GM23338 (cell line): Measurements from ENCODE around the gene CORO7. TPM values are rescaled to one million over a fixed set of nuclear protein-coding genes. Genes with fewer than 3 reads are reported as not detected.

Source experiments
- ATAC-seq: fragments of 200-7000 bp; cut with Tn5 transposase; 3 replicates; pipeline ENCODE4 v1.9.1; 2020
- DNase-seq: peaks from one replicate; pipeline ENCODE4 v3.0.0-alpha.2; 2015; ENCODE audit warnings: low spot score
- H2AFZ ChIP-seq: fragments of 200-600 bp; sonication (generic); 2 replicates; pipeline ENCODE4 v1.8.0; 2016; ENCODE audit warnings: antibody characterized with exemption, mild to moderate bottlenecking, moderate library complexity
- H3F3A ChIP-seq: fragments of 200-600 bp; sonication (generic); replicated peaks from 2 replicates; pipeline ENCODE4 v1.8.0; 2017; ENCODE audit warnings: antibody characterized with exemption, mixed run types, low read depth
- H3K27ac ChIP-seq: fragments of 200-600 bp; sonication (generic); 2 replicates; pipeline ENCODE4 v1.6.1; 2016; ENCODE audit warnings: low read depth
- H3K27me3 ChIP-seq: fragments of 200-600 bp; sonication (generic); 2 replicates; pipeline ENCODE4 v1.8.0; 2016; ENCODE audit warnings: mild to moderate bottlenecking, mixed run types, moderate library complexity; ENCODE audit not compliant: insufficient read depth
- H3K36me3 ChIP-seq: fragments of 200-600 bp; sonication (generic); 2 replicates; pipeline ENCODE4 v1.8.0; 2016; ENCODE audit warnings: mild to moderate bottlenecking; ENCODE audit not compliant: insufficient read depth
- H3K4me1 ChIP-seq: fragments of 200-600 bp; sonication (generic); 2 replicates; pipeline ENCODE4 v1.8.0; 2016; ENCODE audit warnings: mild to moderate bottlenecking, moderate library complexity; ENCODE audit not compliant: insufficient read depth
- H3K4me2 ChIP-seq: fragments of 200-600 bp; sonication (generic); 2 replicates; pipeline ENCODE4 v1.7.1; 2017; ENCODE audit warnings: mixed run types
- H3K4me3 ChIP-seq: fragments of 200-600 bp; sonication (generic); 2 replicates; pipeline ENCODE4 v1.6.1; 2016; ENCODE audit warnings: mixed run types
- H3K79me2 ChIP-seq: fragments of 200-600 bp; sonication (generic); replicated peaks from 2 replicates; pipeline ENCODE4 v1.8.0; 2017; ENCODE audit warnings: mild to moderate bottlenecking; ENCODE audit not compliant: insufficient read depth
- H3K9me2 ChIP-seq: fragments of 200-600 bp; sonication (generic); 2 replicates; pipeline ENCODE4 v1.8.0; 2017; ENCODE audit not compliant: insufficient read depth
- H4K20me1 ChIP-seq: fragments of 200-600 bp; sonication (generic); replicated peaks from 2 replicates; pipeline ENCODE4 v1.8.0; 2017; ENCODE audit warnings: mild to moderate bottlenecking; ENCODE audit not compliant: insufficient read depth
- H3K27ac Mint-ChIP-seq: 2 replicates; pipeline ENCODE4 v1.8.0; 2020; ENCODE audit warnings: inconsistent platforms, mild to moderate bottlenecking, moderate library complexity, mixed read lengths
- H3K27me3 Mint-ChIP-seq: 3 replicates; pipeline ENCODE4 v1.8.0; 2022; ENCODE audit warnings: low read depth, mild to moderate bottlenecking, moderate library complexity, mixed read lengths, inconsistent platforms; ENCODE audit not compliant: insufficient read depth, poor library complexity
- H3K36me3 Mint-ChIP-seq: 3 replicates; pipeline ENCODE4 v1.8.0; 2021; ENCODE audit warnings: low read depth, mild to moderate bottlenecking, inconsistent platforms, moderate library complexity, mixed read lengths
- H3K4me1 Mint-ChIP-seq: 3 replicates; pipeline ENCODE4 v1.8.0; 2020; ENCODE audit warnings: mild to moderate bottlenecking, inconsistent platforms, mixed read lengths
- H3K4me3 Mint-ChIP-seq: 3 replicates; pipeline ENCODE4 v1.8.0; 2021; ENCODE audit warnings: moderate library complexity, mild to moderate bottlenecking, inconsistent platforms, mixed read lengths
- H3K9me3 Mint-ChIP-seq: 3 replicates; pipeline ENCODE4 v1.8.0; 2020; ENCODE audit warnings: moderate library complexity, mild to moderate bottlenecking, inconsistent platforms, mixed read lengths
- EZH2phosphoT487 ChIP-seq: fragments of 200-600 bp; sonication (generic); IDR thresholded peaks from one replicate; pipeline ENCODE4 v1.8.1; 2018; ENCODE audit warnings: antibody characterized with exemption; ENCODE audit not compliant: unreplicated experiment
- NANOG ChIP-seq: IDR thresholded peaks from 2 replicates; pipeline ENCODE4 v1.6.1; 2016; ENCODE audit warnings: antibody characterized with exemption, borderline replicate concordance
- POLR2AphosphoS5 ChIP-seq: IDR thresholded peaks from 2 replicates; pipeline ENCODE4 v1.6.1; 2016; ENCODE audit warnings: antibody characterized with exemption, low read depth
- STAT1 ChIP-seq: IDR thresholded peaks from one replicate; pipeline ENCODE4 v1.6.1; 2016; ENCODE audit warnings: antibody characterized with exemption; ENCODE audit not compliant: unreplicated experiment
- ZNF331 ChIP-seq: fragments of 250-450 bp; sonication (Bioruptor Pico); IDR thresholded peaks from 2 replicates; pipeline ENCODE4 v1.5.0; 2020; ENCODE audit warnings: low read depth, mild to moderate bottlenecking, moderate library complexity
- polyA plus RNA-seq: library from polyadenylated mRNA; unstranded; fragments of >200 nt; fragmentation: Nextera tagmentation; extraction: Ambion mirVana; gene quantifications from 2 replicates; pipeline ENCODE4 v1.2.1, GENCODE V29; 2016
- total RNA-seq: library from RNA; depleted of rRNA; stranded (reverse); fragments of >200 nt; shearing (Covaris generic); gene quantifications from 2 replicates; pipeline ENCODE4 v1.2.3, GENCODE V29; 2014
- TF ChIP-seq, protein P1 (sequence below): fragments of 250-450 bp; sonication (Bioruptor Pico); IDR thresholded peaks from 2 replicates; pipeline ENCODE4 v1.5.0; 2020; ENCODE audit warnings: mild to moderate bottlenecking, moderate library complexity
- TF ChIP-seq, protein P2 (sequence below), 2 experiments: fragments of 200-600 bp in 1 of 2; sonication (generic) in 1 of 2; conservative IDR thresholded peaks; 2 replicates each; pipeline versions ENCODE4 v1.5.1 to v1.6.1; 2016 to 2017; ENCODE audit warnings: antibody characterized with exemption in 2 of 2, low read depth in 2 of 2, mild to moderate bottlenecking in 2 of 2, moderate library complexity in 1 of 2

CORO7 gene
- total and polyA plus RNA-seq, 2 experiments from 2014 or later: 14.2 to 46.4 TPM

DNA sequence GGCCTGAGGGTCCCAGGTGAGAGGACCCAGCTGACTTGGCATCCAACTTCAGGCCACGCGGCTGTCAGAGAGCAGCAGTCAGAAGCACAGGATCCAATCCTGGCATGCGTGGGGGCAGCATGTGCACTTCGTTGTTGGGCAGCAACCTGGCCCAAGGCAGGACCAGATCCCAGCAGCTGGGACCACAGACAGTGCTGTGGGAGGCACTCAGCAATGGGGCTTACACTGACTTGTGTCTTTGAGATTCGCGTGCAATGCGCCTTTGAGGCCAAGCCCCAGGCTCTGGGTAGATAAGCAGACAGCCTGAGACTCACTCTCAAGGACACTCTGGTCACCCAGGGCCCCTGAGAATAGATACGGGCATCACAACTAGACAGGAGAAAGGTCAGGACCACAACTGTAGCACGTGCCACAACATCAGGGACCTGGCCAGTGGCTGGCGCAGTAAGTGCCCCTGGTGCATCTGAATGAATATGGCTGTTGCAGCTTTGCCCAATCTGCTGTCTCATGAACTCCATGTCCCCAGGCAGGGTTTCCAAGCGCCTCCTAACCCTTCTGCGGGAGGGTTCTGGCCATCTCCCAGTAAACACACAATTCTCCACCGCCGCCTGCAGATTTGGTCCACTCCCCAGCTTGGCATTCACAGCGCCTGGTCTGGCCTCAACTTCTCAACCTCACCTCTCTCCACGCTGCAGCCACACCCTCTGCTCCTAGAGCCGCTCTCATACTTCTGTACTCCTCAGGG lies 68.5 kb downstream of the CORO7 start (continued):
- TF ChIP-seq, protein P1, sequence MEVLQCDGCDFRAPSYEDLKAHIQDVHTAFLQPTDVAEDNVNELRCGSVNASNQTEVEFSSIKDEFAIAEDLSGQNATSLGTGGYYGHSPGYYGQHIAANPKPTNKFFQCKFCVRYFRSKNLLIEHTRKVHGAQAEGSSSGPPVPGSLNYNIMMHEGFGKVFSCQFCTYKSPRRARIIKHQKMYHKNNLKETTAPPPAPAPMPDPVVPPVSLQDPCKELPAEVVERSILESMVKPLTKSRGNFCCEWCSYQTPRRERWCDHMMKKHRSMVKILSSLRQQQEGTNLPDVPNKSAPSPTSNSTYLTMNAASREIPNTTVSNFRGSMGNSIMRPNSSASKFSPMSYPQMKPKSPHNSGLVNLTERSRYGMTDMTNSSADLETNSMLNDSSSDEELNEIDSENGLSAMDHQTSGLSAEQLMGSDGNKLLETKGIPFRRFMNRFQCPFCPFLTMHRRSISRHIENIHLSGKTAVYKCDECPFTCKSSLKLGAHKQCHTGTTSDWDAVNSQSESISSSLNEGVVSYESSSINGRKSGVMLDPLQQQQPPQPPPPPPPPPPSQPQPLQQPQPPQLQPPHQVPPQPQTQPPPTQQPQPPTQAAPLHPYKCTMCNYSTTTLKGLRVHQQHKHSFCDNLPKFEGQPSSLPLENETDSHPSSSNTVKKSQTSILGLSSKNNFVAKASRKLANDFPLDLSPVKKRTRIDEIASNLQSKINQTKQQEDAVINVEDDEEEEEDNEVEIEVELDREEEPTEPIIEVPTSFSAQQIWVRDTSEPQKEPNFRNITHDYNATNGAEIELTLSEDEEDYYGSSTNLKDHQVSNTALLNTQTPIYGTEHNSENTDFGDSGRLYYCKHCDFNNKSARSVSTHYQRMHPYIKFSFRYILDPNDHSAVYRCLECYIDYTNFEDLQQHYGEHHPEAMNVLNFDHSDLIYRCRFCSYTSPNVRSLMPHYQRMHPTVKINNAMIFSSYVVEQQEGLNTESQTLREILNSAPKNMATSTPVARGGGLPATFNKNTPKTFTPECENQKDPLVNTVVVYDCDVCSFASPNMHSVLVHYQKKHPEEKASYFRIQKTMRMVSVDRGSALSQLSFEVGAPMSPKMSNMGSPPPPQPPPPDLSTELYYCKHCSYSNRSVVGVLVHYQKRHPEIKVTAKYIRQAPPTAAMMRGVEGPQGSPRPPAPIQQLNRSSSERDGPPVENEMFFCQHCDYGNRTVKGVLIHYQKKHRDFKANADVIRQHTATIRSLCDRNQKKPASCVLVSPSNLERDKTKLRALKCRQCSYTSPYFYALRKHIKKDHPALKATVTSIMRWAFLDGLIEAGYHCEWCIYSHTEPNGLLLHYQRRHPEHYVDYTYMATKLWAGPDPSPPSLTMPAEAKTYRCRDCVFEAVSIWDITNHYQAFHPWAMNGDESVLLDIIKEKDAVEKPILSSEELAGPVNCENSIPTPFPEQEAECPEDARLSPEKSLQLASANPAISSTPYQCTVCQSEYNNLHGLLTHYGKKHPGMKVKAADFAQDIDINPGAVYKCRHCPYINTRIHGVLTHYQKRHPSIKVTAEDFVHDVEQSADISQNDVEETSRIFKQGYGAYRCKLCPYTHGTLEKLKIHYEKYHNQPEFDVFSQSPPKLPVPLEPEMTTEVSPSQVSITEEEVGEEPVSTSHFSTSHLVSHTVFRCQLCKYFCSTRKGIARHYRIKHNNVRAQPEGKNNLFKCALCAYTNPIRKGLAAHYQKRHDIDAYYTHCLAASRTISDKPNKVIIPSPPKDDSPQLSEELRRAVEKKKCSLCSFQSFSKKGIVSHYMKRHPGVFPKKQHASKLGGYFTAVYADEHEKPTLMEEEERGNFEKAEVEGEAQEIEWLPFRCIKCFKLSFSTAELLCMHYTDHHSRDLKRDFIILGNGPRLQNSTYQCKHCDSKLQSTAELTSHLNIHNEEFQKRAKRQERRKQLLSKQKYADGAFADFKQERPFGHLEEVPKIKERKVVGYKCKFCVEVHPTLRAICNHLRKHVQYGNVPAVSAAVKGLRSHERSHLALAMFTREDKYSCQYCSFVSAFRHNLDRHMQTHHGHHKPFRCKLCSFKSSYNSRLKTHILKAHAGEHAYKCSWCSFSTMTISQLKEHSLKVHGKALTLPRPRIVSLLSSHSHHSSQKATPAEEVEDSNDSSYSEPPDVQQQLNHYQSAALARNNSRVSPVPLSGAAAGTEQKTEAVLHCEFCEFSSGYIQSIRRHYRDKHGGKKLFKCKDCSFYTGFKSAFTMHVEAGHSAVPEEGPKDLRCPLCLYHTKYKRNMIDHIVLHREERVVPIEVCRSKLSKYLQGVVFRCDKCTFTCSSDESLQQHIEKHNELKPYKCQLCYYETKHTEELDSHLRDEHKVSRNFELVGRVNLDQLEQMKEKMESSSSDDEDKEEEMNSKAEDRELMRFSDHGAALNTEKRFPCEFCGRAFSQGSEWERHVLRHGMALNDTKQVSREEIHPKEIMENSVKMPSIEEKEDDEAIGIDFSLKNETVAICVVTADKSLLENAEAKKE (CRISPR knock-in tag): no peak
- TF ChIP-seq, protein P2, sequence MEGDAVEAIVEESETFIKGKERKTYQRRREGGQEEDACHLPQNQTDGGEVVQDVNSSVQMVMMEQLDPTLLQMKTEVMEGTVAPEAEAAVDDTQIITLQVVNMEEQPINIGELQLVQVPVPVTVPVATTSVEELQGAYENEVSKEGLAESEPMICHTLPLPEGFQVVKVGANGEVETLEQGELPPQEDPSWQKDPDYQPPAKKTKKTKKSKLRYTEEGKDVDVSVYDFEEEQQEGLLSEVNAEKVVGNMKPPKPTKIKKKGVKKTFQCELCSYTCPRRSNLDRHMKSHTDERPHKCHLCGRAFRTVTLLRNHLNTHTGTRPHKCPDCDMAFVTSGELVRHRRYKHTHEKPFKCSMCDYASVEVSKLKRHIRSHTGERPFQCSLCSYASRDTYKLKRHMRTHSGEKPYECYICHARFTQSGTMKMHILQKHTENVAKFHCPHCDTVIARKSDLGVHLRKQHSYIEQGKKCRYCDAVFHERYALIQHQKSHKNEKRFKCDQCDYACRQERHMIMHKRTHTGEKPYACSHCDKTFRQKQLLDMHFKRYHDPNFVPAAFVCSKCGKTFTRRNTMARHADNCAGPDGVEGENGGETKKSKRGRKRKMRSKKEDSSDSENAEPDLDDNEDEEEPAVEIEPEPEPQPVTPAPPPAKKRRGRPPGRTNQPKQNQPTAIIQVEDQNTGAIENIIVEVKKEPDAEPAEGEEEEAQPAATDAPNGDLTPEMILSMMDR (conservative IDR thresholded peaks at IDR 0.05; ENCODE audit: low read depth in 2 of 2): no peak
- no peak for TF ChIP-seq POLR2AphosphoS5

DNA sequence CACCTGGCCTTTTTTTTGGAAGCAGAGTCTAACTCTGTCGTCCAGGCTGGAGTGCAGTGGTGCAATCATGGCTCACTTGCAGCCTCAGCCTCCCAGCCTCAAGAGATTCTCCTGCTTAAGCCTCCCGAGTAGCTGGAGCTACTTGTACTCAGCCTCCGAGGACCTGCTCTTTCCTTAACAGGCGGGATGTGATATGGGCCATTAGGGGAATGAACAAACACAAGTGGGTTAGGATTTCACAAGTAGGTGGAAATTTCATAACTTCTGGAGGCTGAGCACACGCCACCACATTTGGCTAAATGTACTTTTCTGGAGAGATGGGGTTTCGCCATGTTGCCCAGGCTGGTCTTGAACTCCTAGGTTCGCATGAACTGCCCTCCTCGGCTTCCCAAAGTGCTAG lies 69.4 kb downstream of the CORO7 start:
- peaks cover 51% of the 10 kb centered on the region for H3K36me3 Mint-ChIP-seq
- peaks cover 53% of the 10 kb centered on the region for H3K27me3 Mint-ChIP-seq
- peaks cover 31% of the 10 kb centered on the region for H3F3A ChIP-seq
- H3K4me2 ChIP-seq: no peak overlapping the region
- no peak overlapping the region for H3K4me3 ChIP-seq
- H3K4me1 ChIP-seq: peaks cover 7% of the 10 kb centered on the region
- H4K20me1 ChIP-seq: peaks cover 36% of the 10 kb centered on the region
- peaks cover 18% of the 10 kb centered on the region for H3K9me3 Mint-ChIP-seq
- H3K4me3 Mint-ChIP-seq: no peak overlapping the region
- no peaks in the 10 kb centered on the region for H3K9me2 ChIP-seq
- H3K79me2 ChIP-seq: peaks cover 81% of the 10 kb centered on the region
- DNase-seq: no peak
- no peak overlapping the region for H3K27ac Mint-ChIP-seq
- H3K27ac ChIP-seq: no peak overlapping the region
- H3K36me3 ChIP-seq: no peaks in the 10 kb centered on the region; the same call in 1 of the 2 replicates
- peaks cover 8% of the 10 kb centered on the region; the same call in 2 of the 3 replicates for H3K4me1 Mint-ChIP-seq
- ATAC-seq: no peak
- no peaks in the 10 kb centered on the region for H3K27me3 ChIP-seq
- no peak overlapping the region for H2AFZ ChIP-seq
- no peak for TF ChIP-seq STAT1
- TF ChIP-seq EZH2phosphoT487: no peak
- TF ChIP-seq, protein P1 (CRISPR knock-in tag): no peak
- no peak for TF ChIP-seq ZNF331 (CRISPR knock-in tag)
- no peak for TF ChIP-seq NANOG
